Osteoblast (primary cell): ENCODE results near the gene SH2D3C. TPM values are rescaled to one million over a fixed set of nuclear protein-coding genes. Genes with fewer than 3 reads are reported as not detected.

Experiments
- DNase-seq: peaks from one replicate; pipeline ENCODE4 v3.0.0; 2011; ENCODE audit warnings: low spot score, mixed read lengths; ENCODE audit not compliant: insufficient read length; ENCODE audit errors: missing footprints
- H2AFZ ChIP-seq: 2 replicates; pipeline ENCODE4 v1.6.0; 2011; ENCODE audit warnings: mild to moderate bottlenecking, low read length
- H3K27ac ChIP-seq: 2 replicates; pipeline ENCODE4 v1.5.1; 2011; ENCODE audit warnings: mild to moderate bottlenecking, low read depth, low read length, moderate library complexity
- H3K27me3 ChIP-seq: 2 replicates; pipeline ENCODE4 v1.6.0; 2012; ENCODE audit warnings: mild to moderate bottlenecking, control low read depth, inconsistent platforms, low read length, moderate library complexity; ENCODE audit not compliant: insufficient read depth
- H3K36me3 ChIP-seq: 2 replicates; pipeline ENCODE4 v1.5.1; 2011; ENCODE audit warnings: mild to moderate bottlenecking, low read length, control low read depth, moderate library complexity; ENCODE audit not compliant: insufficient read depth
- H3K4me1 ChIP-seq: 2 replicates; pipeline ENCODE4 v1.5.1; 2011; ENCODE audit warnings: mild to moderate bottlenecking, low read length, control low read depth, moderate library complexity; ENCODE audit not compliant: insufficient read depth
- H3K4me2 ChIP-seq: 2 replicates; pipeline ENCODE4 v1.6.0; 2011; ENCODE audit warnings: mild to moderate bottlenecking, low read length; ENCODE audit not compliant: insufficient read depth
- H3K4me3 ChIP-seq: fragments of 200-600 bp; sonication (generic); 3 replicates; pipeline ENCODE4 v1.5.1; 2012; ENCODE audit warnings: mild to moderate bottlenecking, low read length, inconsistent platforms; ENCODE audit not compliant: insufficient read depth
- H3K79me2 ChIP-seq: 2 replicates; pipeline ENCODE4 v1.6.0; 2012; ENCODE audit warnings: mild to moderate bottlenecking, low read length, control low read depth, inconsistent platforms; ENCODE audit not compliant: insufficient read depth
- H3K9me3 ChIP-seq: 2 replicates; pipeline ENCODE4 v1.5.1; 2011; ENCODE audit warnings: low read depth, low read length, control low read depth
- H4K20me1 ChIP-seq: 2 replicates; pipeline ENCODE4 v1.6.0; 2012; ENCODE audit warnings: mild to moderate bottlenecking, low read length, control low read depth; ENCODE audit not compliant: insufficient read depth
- total RNA-seq: library from RNA; depleted of rRNA; stranded (reverse); fragments of >200 nt; gene quantifications from 2 replicates; pipeline ENCODE4 v1.2.3, GENCODE V29; 2012
- TF ChIP-seq, protein P1 (sequence below): IDR thresholded peaks from 2 replicates; pipeline ENCODE4 v1.5.1; 2011; ENCODE audit warnings: mild to moderate bottlenecking, low read depth, low read length, moderate library complexity; ENCODE audit errors: extremely low read depth

Gene SH2D3C
- total RNA-seq, 1 donor, result 0.36 TPM

- Histone ChIP-seq H2AFZ (no peak overlapping the region), H4K20me1 (peaks cover 15% of the 10 kb centered on the region), H3K9me3 (no peaks in the 10 kb centered on the region), H3K4me2 (no peak overlapping the region), H3K79me2 (peaks cover 17% of the 10 kb centered on the region), H3K4me1 (peaks cover 9% of the 10 kb centered on the region), H3K4me3 (no peak overlapping the region), H3K27ac (no peak overlapping the region), H3K27me3 (no peaks in the 10 kb centered on the region), H3K36me3 (no peaks in the 10 kb centered on the region)
- TF ChIP-seq, protein P1, sequence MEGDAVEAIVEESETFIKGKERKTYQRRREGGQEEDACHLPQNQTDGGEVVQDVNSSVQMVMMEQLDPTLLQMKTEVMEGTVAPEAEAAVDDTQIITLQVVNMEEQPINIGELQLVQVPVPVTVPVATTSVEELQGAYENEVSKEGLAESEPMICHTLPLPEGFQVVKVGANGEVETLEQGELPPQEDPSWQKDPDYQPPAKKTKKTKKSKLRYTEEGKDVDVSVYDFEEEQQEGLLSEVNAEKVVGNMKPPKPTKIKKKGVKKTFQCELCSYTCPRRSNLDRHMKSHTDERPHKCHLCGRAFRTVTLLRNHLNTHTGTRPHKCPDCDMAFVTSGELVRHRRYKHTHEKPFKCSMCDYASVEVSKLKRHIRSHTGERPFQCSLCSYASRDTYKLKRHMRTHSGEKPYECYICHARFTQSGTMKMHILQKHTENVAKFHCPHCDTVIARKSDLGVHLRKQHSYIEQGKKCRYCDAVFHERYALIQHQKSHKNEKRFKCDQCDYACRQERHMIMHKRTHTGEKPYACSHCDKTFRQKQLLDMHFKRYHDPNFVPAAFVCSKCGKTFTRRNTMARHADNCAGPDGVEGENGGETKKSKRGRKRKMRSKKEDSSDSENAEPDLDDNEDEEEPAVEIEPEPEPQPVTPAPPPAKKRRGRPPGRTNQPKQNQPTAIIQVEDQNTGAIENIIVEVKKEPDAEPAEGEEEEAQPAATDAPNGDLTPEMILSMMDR, result no peak
- peak; percentile 86 for DNase-seq
These were observed 67.2 kb downstream of the SH2D3C start for GRCh38 chr9:127711226-127711701.

GRCh38 chr9:127710204-127710783 is 68.2 kb downstream of the SH2D3C start:
- Histone ChIP-seq H3K9me3 (no peaks in the 10 kb centered on the region), H4K20me1 (peaks cover 15% of the 10 kb centered on the region)
- TF ChIP-seq, protein P1, result no peak

GRCh38 chr9:127708952-127709587 is 69.4 kb downstream of the SH2D3C start:
- peak; percentile 29 for DNase-seq
- no peaks in the 10 kb centered on the region for H3K9me3 ChIP-seq
- peaks cover 11% of the 10 kb centered on the region for H4K20me1 ChIP-seq
- no peaks in the 10 kb centered on the region for H3K27me3 ChIP-seq
- no peak overlapping the region for H3K4me2 ChIP-seq
- no peaks in the 10 kb centered on the region for H3K36me3 ChIP-seq
- H2AFZ ChIP-seq, result no peak overlapping the region
- H3K4me1 ChIP-seq, result no peaks in the 10 kb centered on the region
- no peak overlapping the region for H3K4me3 ChIP-seq
- TF ChIP-seq, protein P1, result no peak
- H3K27ac ChIP-seq, result no peak overlapping the region
- H3K79me2 ChIP-seq, result peaks cover 6% of the 10 kb centered on the region

More at GRCh38 chr9:127710204-127710783, 68.2 kb downstream of the SH2D3C start:
- Histone ChIP-seq H3K4me1 (peaks cover 5% of the 10 kb centered on the region), H3K27me3 (no peaks in the 10 kb centered on the region), H3K36me3 (no peaks in the 10 kb centered on the region), H3K4me2 (no peak overlapping the region), H3K4me3 (no peak overlapping the region), H3K27ac (no peak overlapping the region), H3K79me2 (peaks cover 17% of the 10 kb centered on the region), H2AFZ (no peak overlapping the region)
- peak; percentile 54 for DNase-seq

DNA sequence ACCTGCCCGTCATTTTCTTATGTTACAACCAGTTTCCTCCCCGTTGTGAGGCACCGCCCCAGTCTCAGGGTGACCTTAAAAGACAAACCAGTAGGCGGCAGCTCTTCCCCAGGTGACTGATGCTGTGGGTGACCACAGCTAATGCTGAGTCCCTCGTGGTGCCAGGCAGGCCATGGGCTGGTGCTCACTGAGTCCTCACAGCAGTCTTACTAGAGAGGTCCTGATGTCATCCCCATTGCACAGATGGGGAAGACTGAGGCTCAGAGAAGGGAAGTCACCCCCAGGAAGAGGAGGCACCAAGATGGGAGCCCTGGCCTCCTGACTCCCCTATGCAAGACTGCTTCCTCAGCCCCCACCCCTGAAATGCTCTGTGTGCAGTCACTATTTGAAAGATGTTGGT is 70.7 kb downstream of the SH2D3C start:
- Histone ChIP-seq H3K4me1 (no peaks in the 10 kb centered on the region), H3K4me2 (no peak overlapping the region), H3K9me3 (no peaks in the 10 kb centered on the region), H4K20me1 (peaks cover 4% of the 10 kb centered on the region), H3K36me3 (no peaks in the 10 kb centered on the region), H2AFZ (no peak overlapping the region), H3K4me3 (no peak overlapping the region), H3K27me3 (no peaks in the 10 kb centered on the region), H3K79me2 (peaks cover 2% of the 10 kb centered on the region), H3K27ac (no peak overlapping the region)
- DNase-seq, result peak; percentile 32
- TF ChIP-seq, protein P1, result no peak
